B cell (primary cell): ENCODE measurements around the gene COL1A1.

Experiments
- EZH2 ChIP-seq: IDR thresholded peaks from 2 replicates; pipeline ENCODE4 v1.6.1; 2012; ENCODE audit warnings: borderline replicate concordance, low read depth, mild to moderate bottlenecking, moderate library complexity, low read length; ENCODE audit not compliant: insufficient read depth, poor library complexity, severe bottlenecking
- TF ChIP-seq, protein P1 (sequence below): fragments of 200-600 bp; IDR thresholded peaks from one replicate; pipeline ENCODE4 v1.8.0; 2022; ENCODE audit warnings: antibody characterized with exemption, mild to moderate bottlenecking

DNA sequence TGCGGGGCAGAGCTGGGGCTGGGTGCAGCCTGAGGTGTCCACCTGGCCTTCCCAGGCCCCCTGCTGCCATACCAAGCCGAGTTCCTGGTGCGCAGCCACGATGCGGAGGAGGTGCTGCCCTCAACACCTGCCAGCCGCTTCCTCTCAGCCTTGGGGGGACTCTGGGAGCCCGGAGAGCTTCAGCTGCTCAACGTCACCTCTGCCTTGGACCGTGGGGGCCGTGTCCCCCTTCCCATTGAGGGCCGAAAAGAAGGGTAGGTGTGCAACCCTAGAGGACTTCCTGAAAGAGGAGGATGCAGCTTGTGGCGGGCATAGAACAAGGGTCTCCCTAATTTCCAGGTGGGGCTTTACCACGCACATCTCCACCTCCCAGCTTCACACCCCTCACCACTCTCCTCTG, 33.1 kb downstream of the COL1A1 start:
- TF ChIP-seq, protein P1, sequence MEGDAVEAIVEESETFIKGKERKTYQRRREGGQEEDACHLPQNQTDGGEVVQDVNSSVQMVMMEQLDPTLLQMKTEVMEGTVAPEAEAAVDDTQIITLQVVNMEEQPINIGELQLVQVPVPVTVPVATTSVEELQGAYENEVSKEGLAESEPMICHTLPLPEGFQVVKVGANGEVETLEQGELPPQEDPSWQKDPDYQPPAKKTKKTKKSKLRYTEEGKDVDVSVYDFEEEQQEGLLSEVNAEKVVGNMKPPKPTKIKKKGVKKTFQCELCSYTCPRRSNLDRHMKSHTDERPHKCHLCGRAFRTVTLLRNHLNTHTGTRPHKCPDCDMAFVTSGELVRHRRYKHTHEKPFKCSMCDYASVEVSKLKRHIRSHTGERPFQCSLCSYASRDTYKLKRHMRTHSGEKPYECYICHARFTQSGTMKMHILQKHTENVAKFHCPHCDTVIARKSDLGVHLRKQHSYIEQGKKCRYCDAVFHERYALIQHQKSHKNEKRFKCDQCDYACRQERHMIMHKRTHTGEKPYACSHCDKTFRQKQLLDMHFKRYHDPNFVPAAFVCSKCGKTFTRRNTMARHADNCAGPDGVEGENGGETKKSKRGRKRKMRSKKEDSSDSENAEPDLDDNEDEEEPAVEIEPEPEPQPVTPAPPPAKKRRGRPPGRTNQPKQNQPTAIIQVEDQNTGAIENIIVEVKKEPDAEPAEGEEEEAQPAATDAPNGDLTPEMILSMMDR = no peak
- no peak for TF ChIP-seq EZH2
